SIG-M5 treated with dmso at 0.1 percent for 504 hours (cell line): Measurements from ENCODE around the gene EMC9.
"Not testable (repeated sequence)": the region's sequence is repeated elsewhere in the genome, so short reads cannot be mapped to it uniquely, and the experiment has no call there.

ENCODE experiments used
- DNase-seq: peaks from one replicate; lab custom pipeline; 2025; ENCODE audit not compliant: unreplicated experiment; lab: John Stamatoyannopoulos, UW

Gene EMC9

GRCh38 chr14:24110523-24110922, 30.9 kb downstream of the EMC9 start:
- no peak for DNase-seq

GRCh38 chr14:24110060-24110459, 31.3 kb downstream of the EMC9 start:
- DNase-seq = no peak

DNA sequence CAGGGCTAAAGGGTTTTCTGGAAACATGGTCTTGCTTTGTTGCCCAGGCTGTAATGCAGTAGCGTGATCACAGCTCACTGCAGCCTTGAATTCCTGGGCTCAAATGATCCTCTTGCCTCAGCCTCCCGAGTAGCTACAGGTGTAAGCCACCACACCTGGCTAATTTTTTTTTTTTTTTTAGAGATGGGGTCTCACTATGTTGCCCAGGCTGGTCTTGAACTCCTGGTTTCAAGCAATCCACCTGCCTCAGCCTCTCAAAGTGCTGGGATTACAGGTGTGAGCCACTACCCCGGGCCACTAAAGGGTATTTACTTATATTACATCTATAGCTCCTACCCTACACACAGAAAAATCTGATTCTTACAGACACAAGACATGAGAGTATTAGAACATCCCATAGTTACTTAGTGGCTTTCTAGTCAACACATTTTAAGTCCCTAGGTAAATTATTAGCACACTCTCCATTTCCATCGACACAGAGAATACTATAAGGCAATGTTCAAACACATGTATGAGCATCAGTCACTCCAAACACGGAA, 33.0 kb downstream of the EMC9 start:
- no peak for DNase-seq

- no peak for DNase-seq
Observed at GRCh38 chr14:24106672-24107271, 34.6 kb downstream of the EMC9 start.

GRCh38 chr14:24105609-24106239, 35.7 kb downstream of the EMC9 start:
- not testable (repeated sequence) for DNase-seq

DNA sequence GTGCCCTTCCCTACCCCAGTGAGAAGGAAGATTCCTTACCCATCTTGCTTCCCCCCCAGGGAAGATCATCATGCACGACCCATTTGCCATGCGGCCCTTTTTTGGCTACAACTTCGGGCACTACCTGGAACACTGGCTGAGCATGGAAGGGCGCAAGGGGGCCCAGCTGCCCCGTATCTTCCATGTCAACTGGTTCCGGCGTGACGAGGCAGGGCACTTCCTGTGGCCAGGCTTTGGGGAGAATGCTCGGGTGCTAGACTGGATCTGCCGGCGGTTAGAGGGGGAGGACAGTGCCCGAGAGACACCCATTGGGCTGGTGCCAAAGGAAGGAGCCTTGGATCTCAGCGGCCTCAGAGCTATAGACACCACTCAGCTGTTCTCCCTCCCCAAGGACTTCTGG, 37.9 kb downstream of the EMC9 start:
- DNase-seq = no peak

- no peak for DNase-seq
Observed at GRCh38 chr14:24102357-24103048, 38.9 kb downstream of the EMC9 start.

DNA sequence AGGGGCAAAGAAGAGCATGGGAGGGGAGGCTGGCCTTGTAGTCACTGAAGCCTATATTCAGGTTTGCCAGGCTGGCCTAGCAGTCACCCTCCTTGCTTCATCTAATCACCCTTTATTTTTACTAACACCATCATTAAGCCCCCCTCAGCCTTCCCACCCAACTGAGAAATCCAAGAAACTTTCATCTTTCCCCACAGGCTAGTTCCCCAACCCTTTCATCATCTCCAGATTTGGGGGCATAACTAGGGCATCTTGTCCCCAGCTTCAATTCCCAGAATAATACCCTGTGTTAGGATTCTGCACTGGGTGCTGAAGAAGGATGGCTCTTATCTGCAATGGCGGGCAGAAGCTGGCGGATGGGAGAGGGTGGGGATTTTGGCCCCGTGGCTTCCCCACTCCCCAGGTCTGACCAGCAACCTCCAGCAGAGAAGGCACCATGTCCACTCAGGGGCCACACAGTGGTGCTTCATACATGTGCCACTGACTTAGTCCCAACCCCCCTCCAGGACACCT, 40.4 kb downstream of the EMC9 start:
- no peak for DNase-seq

DNA sequence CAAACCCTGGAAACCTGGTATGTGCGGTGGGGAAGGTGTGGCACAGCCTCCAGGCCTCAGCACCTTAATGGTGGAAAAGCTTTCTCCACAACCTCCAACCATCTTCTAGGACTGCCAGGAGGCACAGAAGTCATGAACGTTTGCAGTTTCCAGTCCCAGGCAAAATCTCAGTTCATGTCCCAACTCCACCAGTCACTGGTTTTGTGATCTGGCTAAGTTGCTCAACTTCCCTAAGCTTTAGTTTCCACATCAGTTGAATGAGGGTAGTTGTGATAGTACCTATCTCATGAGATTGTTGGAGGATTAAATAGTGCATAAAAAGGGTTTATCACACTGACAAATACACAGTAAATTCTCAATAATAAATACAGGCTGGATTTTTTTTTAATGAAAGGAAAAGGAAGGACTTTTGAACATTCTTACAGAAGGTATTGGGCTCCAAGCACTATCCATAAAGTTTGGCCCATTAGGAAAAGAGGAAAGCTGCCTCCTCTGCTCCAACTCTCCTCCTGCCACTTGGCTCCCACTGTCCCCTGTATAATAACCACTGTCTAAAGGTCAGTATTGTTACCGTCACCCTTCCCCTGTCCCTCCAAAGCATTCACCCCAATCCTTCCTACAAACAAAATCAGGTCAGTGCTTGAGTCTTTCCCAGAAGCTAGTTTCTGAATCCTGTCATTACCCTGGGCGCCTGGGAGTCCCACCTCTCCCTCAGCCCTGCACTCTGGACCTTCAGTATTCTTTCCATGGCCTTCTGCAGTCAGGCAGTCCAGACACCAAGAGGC, 41.0 kb downstream of the EMC9 start:
- DNase-seq = peak; percentile 27

DNA sequence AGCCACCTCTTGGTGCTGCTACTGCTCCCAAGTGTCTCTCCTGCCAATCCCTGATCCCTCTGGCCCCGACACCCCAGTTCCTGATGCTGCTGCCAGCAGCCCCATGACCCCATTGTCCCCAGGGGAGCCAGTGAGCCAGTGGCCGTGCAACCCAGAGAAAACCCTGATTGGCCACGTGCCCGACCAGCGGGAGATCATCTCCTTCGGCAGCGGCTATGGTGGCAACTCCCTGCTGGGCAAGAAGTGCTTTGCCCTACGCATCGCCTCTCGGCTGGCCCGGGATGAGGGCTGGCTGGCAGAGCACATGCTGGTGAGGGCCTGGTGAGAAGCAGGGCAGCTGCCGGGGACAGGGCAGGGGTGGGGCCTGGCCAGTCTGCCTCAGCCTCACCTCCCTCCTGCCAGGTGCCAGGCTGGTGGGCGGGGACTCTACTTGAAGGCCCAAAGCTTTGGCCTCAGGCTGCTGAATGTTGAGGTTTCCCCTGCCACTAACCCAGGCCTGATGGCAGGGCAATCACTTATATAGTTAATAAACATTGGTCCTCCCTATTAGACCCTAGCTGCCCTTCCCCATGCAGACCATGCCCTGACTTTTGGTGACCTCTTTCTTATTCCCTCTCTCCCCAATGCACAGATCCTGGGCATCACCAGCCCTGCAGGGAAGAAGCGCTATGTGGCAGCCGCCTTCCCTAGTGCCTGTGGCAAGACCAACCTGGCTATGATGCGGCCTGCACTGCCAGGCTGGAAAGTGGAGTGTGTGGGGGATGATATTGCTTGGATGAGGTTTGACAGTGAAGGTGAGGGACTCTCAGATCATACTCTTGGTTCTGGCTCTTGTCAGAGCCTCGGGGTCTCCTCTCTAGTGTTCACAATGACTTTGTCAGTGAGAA, 42.2 kb downstream of the EMC9 start:
- no peak for DNase-seq

GRCh38 chr14:24098229-24098926, 43.0 kb downstream of the EMC9 start:
- no peak for DNase-seq

DNA sequence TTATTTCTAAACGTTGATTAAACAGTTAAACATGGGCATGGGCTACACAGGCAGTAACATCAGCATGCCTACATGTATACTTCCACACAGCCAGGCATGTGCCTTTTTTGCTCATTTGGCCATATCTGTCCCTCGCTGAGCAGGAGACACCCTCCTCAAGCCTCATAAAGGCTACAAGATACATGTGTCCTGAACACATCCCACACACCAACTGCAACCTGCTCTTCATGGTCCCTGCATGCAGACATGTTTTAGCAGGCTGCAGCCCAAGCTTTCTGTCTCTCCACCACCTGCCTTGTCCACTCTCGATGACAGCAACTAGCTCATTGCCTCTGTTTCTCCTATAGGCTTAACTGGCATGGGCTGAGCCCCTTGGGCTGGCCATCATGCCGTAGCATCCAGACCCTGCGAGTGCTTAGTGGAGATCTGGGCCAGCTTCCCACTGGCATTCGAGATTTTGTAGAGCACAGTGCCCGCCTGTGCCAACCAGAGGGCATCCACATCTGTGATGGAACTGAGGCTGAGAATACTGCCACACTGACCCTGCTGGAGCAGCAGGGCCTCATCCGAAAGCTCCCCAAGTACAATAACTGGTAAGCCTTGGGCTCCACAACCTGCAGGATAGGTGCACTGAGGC, 44.7 kb downstream of the EMC9 start:
- DNase-seq = no peak

GRCh38 chr14:24095271-24096068, 45.9 kb downstream of the EMC9 start:
- DNase-seq = peak; percentile 62

- DNase-seq = peak; percentile 8
Observed at GRCh38 chr14:24094841-24095270, 46.5 kb downstream of the EMC9 start.

DNA sequence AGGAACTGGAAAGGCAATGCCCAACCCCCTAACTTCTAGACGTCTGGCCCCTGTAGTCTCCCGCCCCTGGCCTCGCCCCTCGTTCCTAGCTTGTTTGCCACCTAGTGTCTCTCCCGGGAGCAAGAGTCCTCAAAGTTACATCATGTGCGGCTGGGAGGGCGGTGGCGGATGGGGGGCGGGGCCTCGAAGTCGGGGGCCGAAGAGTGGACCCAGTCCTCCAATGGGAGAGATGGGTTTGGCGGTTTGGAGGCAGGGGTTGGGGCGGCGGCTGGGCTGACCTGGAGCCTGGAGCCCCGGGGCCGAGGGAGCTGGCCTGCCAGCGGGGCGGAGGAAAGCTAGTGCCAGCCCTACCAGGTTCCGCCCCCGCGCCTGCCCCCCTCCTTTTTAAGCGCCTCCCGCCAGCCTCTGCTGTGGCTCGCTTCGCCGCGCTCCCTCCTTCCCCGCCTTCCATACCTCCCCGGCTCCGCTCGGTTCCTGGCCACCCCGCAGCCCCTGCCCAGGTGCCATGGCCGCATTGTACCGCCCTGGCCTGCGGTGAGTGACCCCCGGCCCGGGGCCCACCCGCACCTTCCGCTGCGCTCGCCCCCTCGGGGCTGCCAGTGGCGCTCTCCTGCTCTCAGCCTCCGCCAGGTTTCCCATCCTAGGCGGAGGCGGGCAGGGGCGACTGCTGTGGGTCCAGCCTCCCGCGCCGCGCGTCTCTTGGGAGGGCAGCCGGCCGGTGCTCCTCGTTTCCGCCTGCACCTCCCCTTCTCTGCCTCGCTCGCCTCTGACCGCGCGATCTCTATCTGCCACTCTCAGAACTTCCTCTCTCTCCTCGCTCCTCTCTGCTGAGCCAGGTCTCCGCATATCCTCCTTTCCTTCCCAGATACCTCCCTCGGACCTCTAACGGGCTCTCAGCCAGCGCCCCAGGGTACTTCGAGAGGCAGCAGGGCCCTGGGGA, 47.2 kb downstream of the EMC9 start, which contains the start of gene PCK2:
Gene PCK2, plus strand, starts transcription at position 411 of the 940 bp plus-strand sequence. Its CDS starts 95 bp downstream, at position 506.
- DNase-seq = peak; percentile 91

- DNase-seq = no peak
Observed at GRCh38 chr14:24093207-24093900, 48.0 kb downstream of the EMC9 start.
